Mesodermal cell (in vitro differentiated cells): ENCODE data around the gene MYOCOS.
"Not testable (repeated sequence)": the region's sequence is repeated elsewhere in the genome, so short reads cannot be mapped to it uniquely, and the experiment has no call there.

Experiments used
- H3K27ac ChIP-seq: 2 replicates; pipeline ENCODE4 v1.7.0; 2013; ENCODE audit warnings: mild to moderate bottlenecking, low read depth, low read length, moderate library complexity; ENCODE audit not compliant: severe bottlenecking
- H3K36me3 ChIP-seq: 2 replicates; pipeline ENCODE4 v1.7.1; 2013; ENCODE audit warnings: mild to moderate bottlenecking, low read length, moderate library complexity; ENCODE audit not compliant: control insufficient read depth, insufficient read depth
- H3K4me1 ChIP-seq: one replicate; pipeline ENCODE4 v1.7.1; 2013; ENCODE audit warnings: mild to moderate bottlenecking, low read length; ENCODE audit not compliant: insufficient read depth, control insufficient read depth, poor library complexity, severe bottlenecking
- H3K4me3 ChIP-seq: 2 replicates; pipeline ENCODE4 v1.7.0; 2013; ENCODE audit warnings: low read length, control low read depth, mild to moderate bottlenecking; ENCODE audit not compliant: insufficient read depth, poor library complexity, severe bottlenecking; ENCODE audit errors: extremely low read depth
- H3K9me3 ChIP-seq: 2 replicates; pipeline ENCODE4 v1.7.1; 2013; ENCODE audit warnings: mild to moderate bottlenecking, low read length, moderate library complexity; ENCODE audit not compliant: control insufficient read depth
- WGBS, 2 experiments: methylation state at CpG; one replicate each; pipeline ENCODE4 v1.1.5; 2013; ENCODE audit warnings: missing lambda C conversion rate in 2 of 2; ENCODE audit not compliant: insufficient coverage in 2 of 2; 5-methylcytosine and 5-hydroxymethylcytosine counted together

MYOCOS gene

GRCh38 chr1:171643156-171643555, 21.1 kb downstream of the MYOCOS start:
- no peaks in the 10 kb centered on the region for H3K4me1 ChIP-seq
- no peaks in the 10 kb centered on the region for H3K9me3 ChIP-seq
- no peak overlapping the region for H3K27ac ChIP-seq
- no peak overlapping the region for H3K4me3 ChIP-seq
- WGBS, 2 experiments, result 65 to 95% methylated on average over 3 to 5 of the region's 8 CpGs
- H3K36me3 ChIP-seq, result no peaks in the 10 kb centered on the region

- no peaks in the 10 kb centered on the region for H3K36me3 ChIP-seq
- 20 to 21% methylated on average over 13 to 15 of the region's 15 CpGs for WGBS, 2 experiments
- H3K9me3 ChIP-seq, result no peaks in the 10 kb centered on the region
- H3K4me1 ChIP-seq, result no peaks in the 10 kb centered on the region
- no peak overlapping the region for H3K27ac ChIP-seq
- no peak overlapping the region for H3K4me3 ChIP-seq
Observed at GRCh38 chr1:171644805-171645483, 22.9 kb downstream of the MYOCOS start.

- Histone ChIP-seq H3K9me3 (no peaks in the 10 kb centered on the region), H3K4me1 (no peaks in the 10 kb centered on the region), H3K4me3 (no peak overlapping the region), H3K27ac (no peak overlapping the region), H3K36me3 (no peaks in the 10 kb centered on the region)
- 80 to 82% methylated on average over 8 of the region's 8 CpGs for WGBS, 2 experiments
Observed at GRCh38 chr1:171645553-171646248, 23.7 kb downstream of the MYOCOS start.

GRCh38 chr1:171646249-171646560, 24.2 kb downstream of the MYOCOS start:
- H3K36me3 ChIP-seq, result no peaks in the 10 kb centered on the region
- WGBS, 2 experiments, result no CpG with 5 or more reads among the region's 1 CpG
- no peaks in the 10 kb centered on the region for H3K9me3 ChIP-seq

GRCh38 chr1:171652234-171652822, 30.3 kb downstream of the MYOCOS start, which contains the start of gene MYOC:
Gene MYOC, minus strand, starts transcription at chr1:171652688. Its CDS starts 77 bp downstream, at chr1:171652611.
- Histone ChIP-seq H3K36me3 (no peaks in the 10 kb centered on the region), H3K27ac (no peak within 1 kb of the TSS), H3K4me1 (peaks cover 7% of the 10 kb centered on the region), H3K4me3 (no peak within 1 kb of the TSS), H3K9me3 (no peaks in the 10 kb centered on the region)
- WGBS, 2 experiments, result 86 to 89% methylated on average over 4 to 6 of the region's 8 CpGs

More at GRCh38 chr1:171646249-171646560, 24.2 kb downstream of the MYOCOS start:
- Histone ChIP-seq H3K4me1 (no peaks in the 10 kb centered on the region), H3K27ac (no peak overlapping the region), H3K4me3 (no peak overlapping the region)

- no peak overlapping the region for H3K4me3 ChIP-seq
- no CpG with 5 or more reads among the region's 1 CpG for WGBS, 2 experiments
Observed at GRCh38 chr1:171653796-171654195, 31.8 kb downstream of the MYOCOS start.

GRCh38 chr1:171654201-171654941, 32.3 kb downstream of the MYOCOS start:
- no peak overlapping the region for H3K4me3 ChIP-seq
- no peaks in the 10 kb centered on the region for H3K36me3 ChIP-seq
- H3K27ac ChIP-seq, result peak overlapping the region; percentile 83
- 80 to 83% methylated on average over 4 to 7 of the region's 8 CpGs for WGBS, 2 experiments
- peaks cover 7% of the 10 kb centered on the region for H3K4me1 ChIP-seq
- H3K9me3 ChIP-seq, result no peaks in the 10 kb centered on the region

More at GRCh38 chr1:171653796-171654195, 31.8 kb downstream of the MYOCOS start:
- Histone ChIP-seq H3K27ac (no peak overlapping the region), H3K4me1 (peaks cover 7% of the 10 kb centered on the region), H3K9me3 (no peaks in the 10 kb centered on the region), H3K36me3 (no peaks in the 10 kb centered on the region)

- Histone ChIP-seq H3K27ac (peak overlapping the region; percentile 83), H3K4me1 (peaks cover 7% of the 10 kb centered on the region), H3K9me3 (no peaks in the 10 kb centered on the region), H3K36me3 (no peaks in the 10 kb centered on the region), H3K4me3 (no peak overlapping the region)
- 51 to 55% methylated on average over 19 to 22 of the region's 24 CpGs for WGBS, 2 experiments
Observed at GRCh38 chr1:171654942-171655745, 33.1 kb downstream of the MYOCOS start.

- Histone ChIP-seq H3K27ac (peak overlapping the region; percentile 83), H3K9me3 (no peaks in the 10 kb centered on the region), H3K36me3 (no peaks in the 10 kb centered on the region), H3K4me1 (peaks cover 7% of the 10 kb centered on the region), H3K4me3 (no peak overlapping the region)
- 74 to 77% methylated on average over 4 to 5 of the region's 6 CpGs for WGBS, 2 experiments
Observed at GRCh38 chr1:171655746-171656116, 33.7 kb downstream of the MYOCOS start.

GRCh38 chr1:171656206-171656605, 34.2 kb downstream of the MYOCOS start:
- peak overlapping the region; percentile 16 for H3K27ac ChIP-seq
- not testable (repeated sequence) for H3K9me3 ChIP-seq, H3K4me1 ChIP-seq, H3K4me3 ChIP-seq, H3K36me3 ChIP-seq
- 100% methylated on average over 1 to 4 of the region's 9 CpGs for WGBS, 2 experiments
